ENCODE measurements around the gene PIAS1. TPM values are rescaled to one million over a fixed set of nuclear protein-coding genes. Genes with fewer than 3 reads are reported as not detected.
A peak's percentile ranks its signal among the peaks of the same experiment; 100 is the strongest.

PIAS1 gene
- polyA plus RNA-seq, 2 of the 4 experiments (the other 2 are of a cell fraction) = 23.2 to 49.5 TPM

- POLR2A ChIA-PET = interaction anchor here (1.5 kb wide), 1 partner anchor 11 kb away, joined by 5 read pairs; the partner anchor contains the start of gene CLN6
- FAIRE-seq = no peak
Observed at GRCh38 chr15:68218847-68219798, 165.0 kb downstream of the PIAS1 start.

GRCh38 chr15:68220489-68220888, 166.4 kb downstream of the PIAS1 start:
- Histone ChIP-seq H3K4me1 (no peaks in the 10 kb centered on the region), H3K9me3 (no peaks in the 10 kb centered on the region), H3K27ac (no peak overlapping the region), H3K4me2 (no peak overlapping the region), H3K4me3 (no peak overlapping the region)
- TF ChIP-seq MAFK (IDR thresholded peaks at IDR 0.05; ENCODE audit: partially characterized antibody) (peak; percentile 47), SMC3 (IDR thresholded peaks at IDR 0.05) (no peak), NPAS2 (CRISPR knock-in tag; IDR thresholded peaks at IDR 0.05; ENCODE audit: borderline replicate concordance) (no peak), NFE2L2 (conservative IDR thresholded peaks at IDR 0.05; ENCODE audit: low read length) (no peak), ZFP36 (IDR thresholded peaks at IDR 0.05; ENCODE audit: borderline replicate concordance, partially characterized antibody) (no peak)
- no peak for FAIRE-seq
- WGBS (ENCODE audit: missing lambda C conversion rate) = 85% methylated on average over 2 of the region's 2 CpGs
- DNase-seq (ENCODE audit: low read depth in 1 of 2, low spot score in 1 of 2) = no peak
- ChIA-PET CTCF (interaction anchor here (1.1 to 2.6 kb wide), 3 partner anchors 9 to 16 kb away, joined by 3 to 30 read pairs (median 3); no protein-coding TSS in a partner anchor), POLR2A (interaction anchor here (1.5 kb wide), 1 partner anchor 9 kb away, joined by 5 read pairs; the partner anchor contains the start of gene CLN6)
- ATAC-seq = no peak

More at GRCh38 chr15:68218847-68219798, 165.0 kb downstream of the PIAS1 start:
- TF ChIP-seq EP300 (IDR thresholded peaks at IDR 0.05) = no peak
- no peak for TF ChIP-seq HOXA7 (CRISPR knock-in tag; IDR thresholded peaks at IDR 0.05)
- TF ChIP-seq USF2 (IDR thresholded peaks at IDR 0.05) = peak; percentile 79
- H3K9me3 ChIP-seq = no peaks in the 10 kb centered on the region
- DNase-seq (ENCODE audit: low read depth in 1 of 2, low spot score in 1 of 2) (no peak), ATAC-seq (peak; percentile 25 to 63; a peak in 3 of 6 replicates)
- no peak overlapping the region for H3K4me2 ChIP-seq
- no peak overlapping the region for H3K27ac ChIP-seq
- CTCF ChIA-PET = interaction anchor here (1.1 to 2.6 kb wide), 5 partner anchors 8 to 356 kb away, joined by 3 to 30 read pairs (median 5); no protein-coding TSS in a partner anchor
- H3K4me1 ChIP-seq = no peaks in the 10 kb centered on the region
- 90% methylated on average over 9 of the region's 9 CpGs for WGBS (ENCODE audit: missing lambda C conversion rate)
- no peak overlapping the region for H3K4me3 ChIP-seq

- DNase-seq (ENCODE audit: low read depth in 1 of 2, low spot score in 1 of 2) (no peak), ATAC-seq (no peak), FAIRE-seq (no peak)
- Histone ChIP-seq H3K4me3 (no peak overlapping the region), H3K9me3 (no peaks in the 10 kb centered on the region), H3K27ac (no peak overlapping the region), H3K4me1 (no peaks in the 10 kb centered on the region), H3K4me2 (no peak overlapping the region)
- CTCF ChIA-PET = interaction anchor here (2.6 kb wide), 1 partner anchor 10 kb away, joined by 30 read pairs; no protein-coding TSS in a partner anchor
- POLR2A ChIA-PET = no interaction called here
- 96% methylated on average over 5 of the region's 6 CpGs for WGBS (ENCODE audit: missing lambda C conversion rate)
- TF ChIP-seq PBX3 (IDR thresholded peaks at IDR 0.05) (no peak), CTCF (IDR thresholded peaks at IDR 0.05) (no peak), CHD4 (IDR thresholded peaks at IDR 0.05; ENCODE audit: borderline replicate concordance) (no peak), ZNF302 (CRISPR knock-in tag; IDR thresholded peaks at IDR 0.05) (no peak), E2F6 (IDR thresholded peaks at IDR 0.05; ENCODE audit: borderline replicate concordance, low read depth) (no peak), HOXA7 (CRISPR knock-in tag; IDR thresholded peaks at IDR 0.05) (no peak), EHMT2 (IDR thresholded peaks at IDR 0.05; ENCODE audit: low read depth) (no peak), FOSL2 (IDR thresholded peaks at IDR 0.05) (no peak), FOSL2 (CRISPR knock-in tag; IDR thresholded peaks at IDR 0.05) (no peak), ZSCAN20 (CRISPR knock-in tag; IDR thresholded peaks at IDR 0.05) (no peak), ESRRA (IDR thresholded peaks at IDR 0.05; ENCODE audit: borderline replicate concordance, low read length) (no peak), NFE2L2 (conservative IDR thresholded peaks at IDR 0.05; ENCODE audit: low read length) (no peak), FOSB (CRISPR knock-in tag; IDR thresholded peaks at IDR 0.05) (no peak), RNF2 (IDR thresholded peaks at IDR 0.05; ENCODE audit: borderline replicate concordance, low read depth) (no peak), CBX2 (IDR thresholded peaks at IDR 0.05; ENCODE audit: borderline replicate concordance, low read depth) (no peak), HMGXB4 (CRISPR knock-in tag; IDR thresholded peaks at IDR 0.05; ENCODE audit: borderline replicate concordance) (no peak)
Observed at GRCh38 chr15:68220967-68221366, 166.9 kb downstream of the PIAS1 start.
